Thymus (tissue), 11 donors: ENCODE results near the gene LTBP3. TPM values are rescaled to one million over a fixed set of nuclear protein-coding genes. Genes with fewer than 3 reads are reported as not detected.

Experiments used
- DNase-seq, 9 donors: peaks; one replicate each; pipeline ENCODE4 v3.0.0-alpha.2; 2013; ENCODE audit warnings: low spot score in 9 of 9, low read depth in 6 of 9, missing footprints in 1 of 9
- H3K27ac ChIP-seq, 2 donors: one replicate each; pipeline ENCODE4 v1.5.1; 2013; ENCODE audit warnings: control low read depth in 1 of 2, low read depth in 1 of 2, low read length in 1 of 2, mild to moderate bottlenecking in 1 of 2, moderate library complexity in 1 of 2
- H3K27me3 ChIP-seq, 2 donors: one replicate each; pipeline ENCODE4 v1.5.1; 2013; ENCODE audit warnings: low read length in 1 of 2; ENCODE audit not compliant: control insufficient read depth in 2 of 2, insufficient read depth in 1 of 2
- H3K36me3 ChIP-seq, 2 donors: one replicate each; pipeline ENCODE4 v1.5.1; 2013; ENCODE audit warnings: low read length in 1 of 2, mild to moderate bottlenecking in 1 of 2, moderate library complexity in 1 of 2; ENCODE audit not compliant: control insufficient read depth in 2 of 2, insufficient read depth in 2 of 2
- H3K4me1 ChIP-seq, 2 donors: one replicate each; pipeline ENCODE4 v1.5.1; 2013; ENCODE audit warnings: low read length in 2 of 2; ENCODE audit not compliant: control insufficient read depth in 2 of 2, insufficient read depth in 2 of 2
- H3K4me3 ChIP-seq, 2 donors: one replicate each; pipeline ENCODE4 v1.5.1; 2013; ENCODE audit warnings: low read length in 2 of 2, control low read depth in 1 of 2, mild to moderate bottlenecking in 1 of 2
- H3K9me3 ChIP-seq, 2 donors: one replicate each; pipeline ENCODE4 v1.5.1; 2013; ENCODE audit warnings: low read length in 1 of 2, mild to moderate bottlenecking in 1 of 2; ENCODE audit not compliant: control insufficient read depth in 2 of 2, insufficient read depth in 1 of 2
- WGBS: extraction: QIAGEN DNeasy Blood & Tissue Kit; methylation state at CpG from one replicate; pipeline ENCODE4 v1.1.7; 2013; 5-methylcytosine and 5-hydroxymethylcytosine counted together
- polyA plus RNA-seq: library from polyadenylated mRNA; stranded (reverse); fragments of 200-250 nt; gene quantifications from one replicate; pipeline ENCODE4 v1.2.3, GENCODE V29; 2013
- total RNA-seq: library from RNA; stranded (reverse); fragments of 120-200 nt; gene quantifications from one replicate; pipeline ENCODE4 v1.2.4, GENCODE V29; 2013
- donor health status: healthy.

The LTBP3 gene
- total and polyA plus RNA-seq, 2 donors: 13.3 to 64.6 TPM

DNA sequence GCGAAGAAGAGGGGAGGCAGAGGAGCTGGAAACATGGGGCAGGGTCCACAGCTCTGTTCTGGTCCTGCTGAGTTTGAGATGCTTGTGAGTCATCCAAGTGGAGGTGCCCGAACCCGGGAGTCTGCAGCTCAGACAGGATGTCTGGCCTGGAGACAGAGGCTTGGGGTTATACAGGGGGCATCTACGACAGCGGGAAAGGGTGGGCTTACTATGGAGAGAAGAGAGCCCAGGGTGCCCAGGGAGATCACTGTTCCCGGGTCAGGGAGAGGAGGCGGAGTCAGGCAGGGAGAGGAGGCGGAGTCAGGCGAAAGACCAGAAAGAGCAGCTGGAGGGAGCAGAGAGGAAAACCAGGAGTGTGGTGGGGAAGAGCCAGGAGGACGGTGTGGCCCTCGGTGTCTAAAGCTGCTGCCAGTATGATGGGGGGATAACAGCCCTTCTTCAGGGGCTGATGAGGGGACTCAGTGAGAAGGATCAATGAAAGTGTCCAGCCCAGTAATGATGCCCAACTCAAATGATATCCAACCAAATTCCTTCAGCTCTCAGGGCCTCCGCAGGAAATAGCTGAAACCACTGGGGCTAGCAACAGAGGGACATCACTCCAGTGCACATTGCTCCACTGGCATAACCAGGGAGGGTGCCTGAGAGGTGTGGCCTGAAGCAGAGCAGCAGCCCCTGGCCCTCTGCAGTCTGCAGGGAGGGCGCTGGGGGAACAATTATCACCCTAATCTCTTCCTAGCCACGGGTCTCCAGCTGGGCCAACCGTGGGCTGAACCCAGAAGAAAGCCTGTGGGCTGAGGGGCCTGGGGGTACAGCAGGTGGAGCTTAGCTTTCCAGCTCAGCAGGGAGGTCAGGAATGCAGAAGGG, 2.6 kb upstream of the LTBP3 start:
- Histone ChIP-seq H3K36me3 (no peaks in the 10 kb centered on the region), H3K4me3 (no peak overlapping the region), H3K27ac (no peak overlapping the region), H3K4me1 (peaks cover 14 to 61% of the 10 kb centered on the region in 2 donors), H3K9me3 (peaks cover 0 to 7% of the 10 kb centered on the region in 2 donors), H3K27me3 (peaks cover 0 to 48% of the 10 kb centered on the region in 2 donors)
- DNase-seq: no peak
- 70% methylated on average over 15 of the region's 15 CpGs for WGBS

DNA sequence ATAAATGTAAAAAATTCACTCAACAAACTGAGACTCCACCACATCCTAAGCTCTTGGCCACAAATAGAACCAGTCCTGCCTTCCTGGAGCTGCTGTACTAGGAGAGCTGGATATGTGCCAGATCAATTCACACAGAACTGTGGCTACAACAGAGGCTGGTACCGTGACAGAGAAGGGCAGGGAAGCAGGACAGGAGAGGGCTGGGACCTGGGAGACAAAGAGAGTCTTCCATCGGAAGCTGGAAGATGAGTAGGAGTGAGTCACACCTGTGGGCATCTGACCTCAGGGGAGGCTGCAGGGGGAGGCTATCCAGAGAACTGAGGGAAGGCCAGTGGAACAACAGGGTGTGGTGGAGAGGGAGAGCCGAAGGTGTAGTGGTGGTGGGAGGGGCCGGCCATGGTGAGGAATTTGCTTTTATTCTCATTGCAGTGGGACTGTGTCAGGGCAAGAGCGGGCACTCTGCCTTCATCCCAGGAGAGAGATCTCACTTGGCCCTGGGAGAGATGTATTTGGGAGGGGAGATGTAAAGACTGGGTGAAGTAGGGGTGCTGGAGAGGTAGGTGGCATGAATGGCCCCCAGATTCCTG, 1.9 kb upstream of the LTBP3 start:
- Histone ChIP-seq H3K9me3 (peaks cover 0 to 8% of the 10 kb centered on the region in 2 donors), H3K27ac (no peak overlapping the region), H3K4me1 (peaks cover 8 to 62% of the 10 kb centered on the region in 2 donors), H3K27me3 (peaks cover 0 to 54% of the 10 kb centered on the region in 2 donors), H3K36me3 (no peaks in the 10 kb centered on the region), H3K4me3 (no peak overlapping the region)
- DNase-seq: no peak
- 90% methylated on average over 5 of the region's 5 CpGs for WGBS

DNA sequence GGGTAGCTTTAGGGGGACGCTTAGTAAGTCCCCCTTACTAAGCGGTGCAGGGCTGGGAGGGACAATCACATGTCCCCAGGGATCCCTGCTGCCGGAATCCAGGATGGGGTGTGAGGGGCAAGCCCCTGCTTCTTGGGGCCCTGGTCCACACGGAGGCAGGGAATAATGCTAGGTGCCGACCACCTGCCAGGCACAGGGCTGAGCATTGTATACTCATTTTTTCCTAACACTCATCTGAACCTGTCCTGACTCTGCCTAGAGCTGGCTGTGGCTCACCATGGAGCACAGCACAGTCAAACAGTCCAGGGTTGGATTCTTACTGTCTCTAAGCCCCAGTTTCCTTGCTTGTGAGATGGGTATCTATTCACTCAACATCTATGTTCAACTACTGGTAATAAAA, 1.4 kb upstream of the LTBP3 start:
- WGBS: 94% methylated on average over 5 of the region's 5 CpGs
- no peak for DNase-seq
- peaks cover 0 to 57% of the 10 kb centered on the region in 2 donors for H3K27me3 ChIP-seq

DNA sequence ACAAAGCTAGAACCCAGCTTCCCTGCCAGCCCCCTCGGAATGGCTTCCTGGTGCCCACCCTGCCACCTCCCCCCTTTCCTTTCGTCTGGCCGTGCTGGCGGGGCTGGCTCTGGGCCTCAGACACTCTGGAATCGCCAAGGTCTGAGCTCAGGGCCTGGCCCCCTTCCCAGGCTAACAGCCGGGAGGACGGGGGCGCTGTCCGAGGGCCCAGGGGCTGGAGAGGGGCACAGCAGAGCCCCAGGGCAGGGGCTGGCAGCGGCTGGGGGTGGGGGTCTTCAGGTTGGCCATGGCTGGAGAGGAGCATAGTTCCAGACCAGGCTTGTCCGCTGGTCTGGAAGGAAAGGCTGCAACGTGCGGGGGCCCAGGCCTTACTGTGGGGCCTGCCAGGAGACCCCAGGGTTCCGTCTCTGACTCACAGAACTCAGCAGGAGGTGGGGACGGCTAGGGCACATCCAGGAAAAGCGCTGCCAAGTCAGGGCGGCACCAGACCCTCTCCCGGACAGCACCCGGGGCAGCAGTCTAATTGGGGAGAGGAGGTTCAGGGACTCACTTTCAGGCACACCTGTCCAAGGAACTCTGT, 861 bp upstream of the LTBP3 start:
- peaks cover 16 to 65% of the 10 kb centered on the region in 2 donors for H3K4me1 ChIP-seq
- peaks cover 0 to 57% of the 10 kb centered on the region in 2 donors for H3K27me3 ChIP-seq
- peaks cover 0 to 8% of the 10 kb centered on the region in 2 donors for H3K9me3 ChIP-seq
- peak overlapping the region; percentile 63 to 90 for H3K27ac ChIP-seq
- no peaks in the 10 kb centered on the region for H3K36me3 ChIP-seq
- WGBS: 80% methylated on average over 19 of the region's 19 CpGs
- DNase-seq: no peak
- H3K4me3 ChIP-seq: peak overlapping the region; percentile 5 to 66

More for the DNA sequence above, 1.4 kb upstream of the LTBP3 start:
- Histone ChIP-seq H3K36me3 (no peaks in the 10 kb centered on the region), H3K4me3 (no peak overlapping the region), H3K9me3 (peaks cover 0 to 8% of the 10 kb centered on the region in 2 donors), H3K4me1 (peaks cover 11 to 62% of the 10 kb centered on the region in 2 donors), H3K27ac (peak overlapping the region in 1 of 2 donors; percentile 90)

DNA sequence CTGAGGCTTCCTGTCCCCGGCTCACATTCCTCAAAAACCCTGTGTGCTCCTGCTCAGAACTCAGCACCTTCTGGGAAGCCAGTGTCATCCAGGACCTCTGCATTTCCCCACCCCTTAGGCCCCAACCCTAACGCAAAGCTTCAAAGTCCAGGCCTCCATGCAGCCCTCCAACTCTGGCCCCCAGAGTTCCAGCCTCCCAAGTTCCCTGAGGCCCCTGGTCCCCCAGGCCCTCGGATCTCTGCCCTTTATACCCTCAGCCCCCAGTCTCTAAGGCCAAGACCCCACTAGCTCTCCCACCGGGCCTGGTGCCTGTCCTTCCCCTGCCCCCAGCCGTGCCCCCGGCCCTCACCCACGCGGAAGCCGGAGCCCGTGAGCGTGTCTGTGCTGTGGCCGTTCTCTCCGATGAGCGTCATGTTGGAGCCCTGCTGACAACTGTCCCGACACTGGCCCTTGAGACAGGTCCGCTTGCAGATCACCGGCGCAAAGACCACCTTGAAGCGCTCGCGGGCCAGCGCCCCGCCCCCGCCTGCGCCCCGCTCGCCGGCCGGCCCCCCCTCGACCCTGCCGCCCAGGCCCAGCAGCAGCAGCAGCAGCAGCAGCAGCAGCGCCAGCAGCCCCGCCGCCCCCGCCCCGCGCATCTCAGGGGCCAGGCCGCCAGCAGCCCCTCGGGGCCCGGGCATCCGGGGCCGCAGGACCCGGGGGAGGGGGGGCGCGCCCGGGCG, 718 bp downstream of the LTBP3 start:
- H3K27ac ChIP-seq: peak overlapping the region; percentile 26 to 90
- H3K36me3 ChIP-seq: no peaks in the 10 kb centered on the region
- H3K4me3 ChIP-seq: peak overlapping the region; percentile 37 to 66
- peaks cover 0 to 57% of the 10 kb centered on the region in 2 donors for H3K27me3 ChIP-seq
- WGBS: 8% methylated on average over 47 of the region's 47 CpGs
- no peak for DNase-seq
- peaks cover 31 to 80% of the 10 kb centered on the region in 2 donors for H3K4me1 ChIP-seq
- H3K9me3 ChIP-seq: peaks cover 0 to 8% of the 10 kb centered on the region in 2 donors

DNA sequence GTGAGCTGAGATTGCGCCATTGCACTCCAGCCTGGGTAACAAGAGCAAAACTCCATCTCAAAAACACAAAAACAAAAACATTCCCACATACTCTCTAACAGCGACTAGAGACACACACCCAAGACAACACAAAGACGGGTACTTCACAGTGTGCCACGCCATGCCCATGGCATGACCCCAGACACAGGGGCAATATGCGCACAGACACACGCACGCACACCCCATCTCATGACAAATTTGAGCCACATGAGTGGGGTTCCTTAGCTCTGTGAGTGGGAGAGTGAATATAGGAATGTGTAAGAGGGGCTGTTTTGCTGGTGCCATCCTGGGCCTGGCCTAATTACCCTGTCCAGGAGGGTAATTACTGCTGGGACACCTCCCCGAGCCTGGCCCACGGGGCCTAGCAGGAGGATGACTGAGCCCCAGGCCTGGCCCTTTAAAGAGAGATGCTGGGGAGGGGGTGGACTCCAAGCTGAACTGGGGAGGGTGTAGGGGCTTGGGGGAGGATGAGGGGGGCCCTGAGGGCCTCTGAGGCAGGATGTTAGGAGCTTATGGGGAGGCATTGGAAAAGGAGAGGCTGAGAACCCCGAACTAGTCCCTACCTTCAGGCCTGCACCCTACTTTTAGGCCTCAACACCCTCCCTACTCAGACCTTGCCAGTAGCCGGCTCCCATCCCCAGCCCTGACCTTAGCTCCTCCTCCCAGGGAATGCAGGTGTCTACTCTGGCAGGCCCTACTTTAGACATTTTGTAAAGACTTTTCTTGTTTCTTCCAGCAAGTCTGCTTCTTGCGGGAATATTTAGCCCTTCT, 1.5 kb downstream of the LTBP3 start:
- Histone ChIP-seq H3K4me3 (peak overlapping the region; percentile 37 to 66), H3K27ac (peak overlapping the region in 1 of 2 donors; percentile 90), H3K9me3 (peaks cover 0 to 13% of the 10 kb centered on the region in 2 donors), H3K36me3 (no peaks in the 10 kb centered on the region), H3K27me3 (peaks cover 0 to 57% of the 10 kb centered on the region in 2 donors), H3K4me1 (peaks cover 39 to 88% of the 10 kb centered on the region in 2 donors)
- DNase-seq: no peak
- 87% methylated on average over 12 of the region's 12 CpGs for WGBS

DNA sequence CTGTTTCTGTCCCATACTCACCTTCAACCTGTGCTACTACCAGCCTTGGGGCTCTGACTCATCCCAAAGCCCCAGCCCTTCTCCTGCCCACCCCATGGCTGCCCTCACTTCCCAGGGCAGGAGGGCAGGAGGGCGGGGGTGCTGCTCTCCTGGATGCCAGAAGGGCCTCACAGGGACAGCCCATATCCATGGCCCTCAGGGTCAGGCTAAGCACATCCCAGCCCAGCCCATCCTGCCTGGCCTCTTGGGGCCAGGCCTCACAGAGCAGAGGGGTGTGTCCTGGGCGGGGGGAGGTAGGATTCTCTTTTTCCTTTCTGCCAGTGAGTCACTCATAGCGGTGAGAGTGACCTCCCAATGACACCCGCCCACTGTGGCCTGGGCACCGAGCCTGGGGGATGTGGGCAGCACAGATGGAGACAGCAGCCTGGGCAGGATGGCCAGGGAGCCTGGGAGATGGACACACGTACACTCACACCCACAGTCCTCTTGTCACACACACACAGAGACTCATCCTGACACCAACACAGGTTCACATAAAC, 2.4 kb downstream of the LTBP3 start:
- peaks cover 44 to 91% of the 10 kb centered on the region in 2 donors for H3K4me1 ChIP-seq
- H3K4me3 ChIP-seq: no peak overlapping the region
- no peak overlapping the region for H3K27ac ChIP-seq
- peaks cover 0 to 53% of the 10 kb centered on the region in 2 donors for H3K27me3 ChIP-seq
- peaks cover 0 to 19% of the 10 kb centered on the region in 2 donors for H3K9me3 ChIP-seq
- DNase-seq: no peak
- WGBS: 91% methylated on average over 6 of the region's 6 CpGs
- H3K36me3 ChIP-seq: no peaks in the 10 kb centered on the region

DNA sequence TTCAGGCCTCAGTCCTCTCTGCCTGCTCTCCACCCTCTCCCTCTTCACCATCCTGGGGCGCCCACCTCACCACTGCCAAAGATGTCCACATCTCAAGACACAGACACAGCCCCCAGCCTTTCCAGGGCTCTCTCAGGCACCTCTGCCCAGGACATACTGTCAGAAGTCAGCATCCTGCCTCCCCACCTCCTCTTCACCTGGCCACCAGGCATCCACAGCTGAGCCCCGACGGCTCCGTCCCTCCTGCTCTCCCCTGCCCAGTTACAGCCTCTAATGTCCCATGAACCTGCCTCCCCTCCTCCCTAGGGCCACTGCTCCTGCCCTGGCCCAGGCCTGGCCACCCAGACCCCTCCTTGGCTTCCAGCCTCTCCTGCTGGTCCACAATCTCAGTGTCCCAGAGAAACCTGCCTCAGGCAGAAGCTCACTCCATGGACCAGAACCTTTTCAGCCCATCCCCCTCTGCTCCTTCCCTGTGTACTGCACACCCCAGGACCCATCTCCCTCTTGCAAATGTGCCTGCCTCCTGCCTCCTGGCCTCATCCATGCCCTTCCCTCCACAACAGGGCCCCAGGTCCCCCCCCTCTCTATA, 3.2 kb downstream of the LTBP3 start:
- Histone ChIP-seq H3K27me3 (peaks cover 0 to 45% of the 10 kb centered on the region in 2 donors), H3K4me1 (peaks cover 44 to 82% of the 10 kb centered on the region in 2 donors), H3K4me3 (no peak overlapping the region), H3K9me3 (peaks cover 0 to 18% of the 10 kb centered on the region in 2 donors), H3K27ac (peak overlapping the region in 1 of 2 donors; percentile 90), H3K36me3 (no peaks in the 10 kb centered on the region)
- DNase-seq: no peak
- 93% methylated on average over 4 of the region's 4 CpGs for WGBS
